ENCODE data around the gene MYH9.

Gene MYH9

DNA sequence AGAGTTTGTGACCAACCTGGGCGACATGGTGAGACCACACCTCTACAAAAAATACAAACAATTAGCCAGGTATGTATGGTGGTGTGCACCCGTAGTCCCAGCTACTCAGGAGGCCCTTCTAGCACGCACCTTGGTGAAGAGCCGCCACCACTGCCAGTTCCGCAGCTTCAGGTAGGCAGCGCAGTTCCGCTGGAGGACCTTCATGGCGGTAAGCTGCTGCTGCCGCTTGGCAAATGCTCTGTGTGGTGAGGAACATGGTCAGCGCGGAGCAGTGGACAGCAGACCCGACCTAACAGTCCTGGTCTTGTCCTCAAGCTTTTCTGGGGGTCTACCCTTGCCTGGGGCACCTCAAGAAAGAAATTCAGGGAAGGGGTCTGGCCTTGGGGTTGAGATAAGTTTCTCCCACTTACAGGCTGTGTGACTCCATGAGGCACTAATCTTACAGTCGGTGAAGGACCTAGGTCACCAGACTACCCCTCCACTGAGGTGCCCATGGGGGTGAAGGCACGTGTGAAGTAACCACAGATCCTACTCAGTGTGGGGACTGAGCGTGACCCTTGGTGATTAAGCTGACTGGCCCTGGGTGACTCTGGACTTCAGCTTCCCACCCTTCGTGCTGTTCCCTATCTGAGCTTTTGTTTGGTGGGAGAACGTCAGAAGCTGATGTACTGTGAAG, 85.2 kb downstream of the MYH9 start:
- Mint-ChIP-seq H3K4me1 (ENCODE audit: low read depth) (peaks cover 9% of the 10 kb centered on the region), H3K4me3 (no peak overlapping the region), H3K27ac (peak overlapping the region; percentile 28), H3K27me3 (no peaks in the 10 kb centered on the region), H3K36me3 (peaks cover 2% of the 10 kb centered on the region), H3K9me3 (ENCODE audit: low read depth) (no peaks in the 10 kb centered on the region)

DNA sequence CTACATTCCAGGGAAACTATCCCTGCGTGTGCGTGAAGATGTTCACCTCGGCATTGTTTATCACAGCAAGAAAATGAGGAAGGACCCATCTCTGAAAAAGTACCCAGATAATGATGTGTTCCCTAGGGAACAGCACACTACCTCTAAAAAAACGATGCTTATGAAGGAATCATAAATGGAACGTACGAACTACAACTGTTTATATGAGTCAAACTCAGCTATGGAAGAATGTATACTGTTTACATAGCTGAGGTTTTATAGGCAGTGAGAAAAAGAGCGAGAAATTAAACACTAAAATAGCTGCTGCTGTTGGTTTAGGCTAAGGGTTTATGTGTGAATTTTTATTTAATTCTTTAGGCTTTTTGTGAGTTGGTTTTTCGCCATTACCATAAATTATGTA, 85.9 kb downstream of the MYH9 start:
- Mint-ChIP-seq H3K4me3 (no peak overlapping the region), H3K4me1 (ENCODE audit: low read depth) (peaks cover 9% of the 10 kb centered on the region), H3K27ac (peak overlapping the region; percentile 68), H3K27me3 (no peaks in the 10 kb centered on the region), H3K36me3 (peaks cover 4% of the 10 kb centered on the region), H3K9me3 (ENCODE audit: low read depth) (no peaks in the 10 kb centered on the region)

DNA sequence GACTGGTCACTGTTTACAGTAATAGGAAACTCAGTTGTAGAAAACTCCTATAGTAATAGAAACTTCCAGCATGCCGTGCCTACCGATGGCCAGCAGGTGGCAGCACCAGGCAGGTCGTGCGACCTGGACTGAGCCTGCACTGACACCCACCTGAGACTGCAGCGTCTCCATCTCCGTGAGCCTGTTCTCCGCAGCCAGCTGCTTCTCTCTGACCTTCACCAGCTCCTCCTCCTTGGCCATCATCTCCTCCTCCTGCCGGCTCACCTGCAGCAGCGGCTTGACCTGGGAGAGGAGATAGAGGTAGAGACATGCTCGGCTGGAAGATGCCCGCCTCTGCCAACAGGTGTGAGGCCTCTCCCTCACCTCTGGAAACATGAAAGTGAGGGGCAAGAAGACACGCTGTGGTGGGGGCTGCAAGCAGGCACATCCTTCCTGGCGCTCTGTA, 86.4 kb downstream of the MYH9 start:
- H3K27me3 Mint-ChIP-seq = no peaks in the 10 kb centered on the region
- no peak overlapping the region for H3K4me3 Mint-ChIP-seq
- peaks cover 9% of the 10 kb centered on the region for H3K4me1 Mint-ChIP-seq (ENCODE audit: low read depth)
- H3K9me3 Mint-ChIP-seq (ENCODE audit: low read depth) = no peaks in the 10 kb centered on the region
- peaks cover 4% of the 10 kb centered on the region for H3K36me3 Mint-ChIP-seq
- H3K27ac Mint-ChIP-seq = peak overlapping the region; percentile 68

GRCh38 chr22:36300396-36301212, 87.2 kb downstream of the MYH9 start:
- H3K4me1 Mint-ChIP-seq (ENCODE audit: low read depth) = peaks cover 9% of the 10 kb centered on the region
- H3K27me3 Mint-ChIP-seq = no peaks in the 10 kb centered on the region
- no peaks in the 10 kb centered on the region for H3K9me3 Mint-ChIP-seq (ENCODE audit: low read depth)
- no peak overlapping the region for H3K4me3 Mint-ChIP-seq
- peaks cover 4% of the 10 kb centered on the region for H3K36me3 Mint-ChIP-seq
- peak overlapping the region; percentile 46 for H3K27ac Mint-ChIP-seq

DNA sequence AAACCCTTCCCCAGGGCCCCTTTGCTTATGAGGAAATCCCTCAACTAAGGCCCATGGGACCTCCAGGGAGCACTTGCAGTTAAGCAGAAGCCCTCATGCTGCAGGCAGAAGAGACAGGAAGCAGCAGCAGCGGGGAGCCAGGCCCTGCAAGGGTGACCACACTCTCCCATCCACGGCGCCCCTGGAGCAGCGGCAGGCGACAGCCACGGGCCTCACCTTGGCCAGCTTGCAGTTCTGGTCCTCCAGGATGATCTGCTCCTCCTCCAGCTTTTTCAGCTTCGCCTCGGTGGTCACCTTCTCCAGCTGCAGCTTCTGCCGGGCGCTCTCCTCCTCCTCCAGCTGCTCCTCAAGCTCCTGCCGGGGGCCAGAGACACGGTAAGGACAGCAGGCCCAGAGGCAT, 87.9 kb downstream of the MYH9 start:
- Mint-ChIP-seq H3K4me3 (no peak overlapping the region), H3K27ac (no peak overlapping the region), H3K27me3 (no peaks in the 10 kb centered on the region), H3K9me3 (ENCODE audit: low read depth) (no peaks in the 10 kb centered on the region), H3K4me1 (ENCODE audit: low read depth) (peaks cover 11% of the 10 kb centered on the region), H3K36me3 (peaks cover 4% of the 10 kb centered on the region)

DNA sequence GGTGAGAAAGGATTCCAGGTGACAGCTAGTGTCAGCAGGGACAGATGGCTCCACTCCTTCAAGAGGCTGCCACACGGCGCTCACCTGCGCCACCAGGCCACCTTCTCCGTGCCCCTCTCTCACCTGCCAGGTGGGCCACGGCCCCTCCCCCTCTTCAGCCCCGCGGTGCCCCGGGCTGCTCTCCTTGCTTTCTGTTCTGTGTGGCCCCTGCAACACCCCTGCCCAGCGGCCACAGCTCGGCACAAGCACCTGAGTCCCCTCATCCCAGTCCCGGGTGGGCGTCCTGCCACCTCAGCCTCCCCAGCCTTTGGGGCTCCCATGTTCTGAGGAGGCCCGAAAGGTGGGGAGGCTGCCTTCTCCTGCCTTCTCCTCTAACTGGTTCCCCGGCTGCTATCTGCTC, 88.5 kb downstream of the MYH9 start:
- Mint-ChIP-seq H3K27ac (peak overlapping the region; percentile 41), H3K36me3 (peaks cover 6% of the 10 kb centered on the region), H3K9me3 (ENCODE audit: low read depth) (no peaks in the 10 kb centered on the region), H3K4me3 (no peak overlapping the region), H3K27me3 (no peaks in the 10 kb centered on the region), H3K4me1 (ENCODE audit: low read depth) (peaks cover 15% of the 10 kb centered on the region)

DNA sequence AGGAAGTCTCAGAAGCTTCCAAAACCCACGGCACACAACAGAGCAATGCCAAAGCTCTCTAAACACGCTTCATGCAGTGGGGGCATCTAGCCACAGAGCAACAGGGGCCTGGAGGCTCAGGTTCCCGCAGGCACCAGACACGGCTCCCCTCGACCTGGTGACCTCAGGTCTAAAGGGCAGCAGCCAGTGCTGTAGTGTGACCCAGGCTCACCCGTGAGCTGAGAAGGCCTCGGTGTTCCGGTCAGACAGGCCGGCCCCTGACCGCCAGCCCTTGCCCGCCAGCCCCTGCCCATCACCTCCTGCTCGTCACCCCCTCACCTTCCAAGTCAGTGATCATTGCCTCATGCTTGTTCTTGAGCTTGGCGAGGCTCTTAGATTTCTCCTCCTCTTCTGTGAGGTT, 89.2 kb downstream of the MYH9 start:
- H3K36me3 Mint-ChIP-seq = peaks cover 7% of the 10 kb centered on the region
- H3K4me1 Mint-ChIP-seq (ENCODE audit: low read depth) = peaks cover 16% of the 10 kb centered on the region
- H3K27ac Mint-ChIP-seq = peak overlapping the region; percentile 28
- H3K4me3 Mint-ChIP-seq = no peak overlapping the region
- no peaks in the 10 kb centered on the region for H3K27me3 Mint-ChIP-seq
- no peaks in the 10 kb centered on the region for H3K9me3 Mint-ChIP-seq (ENCODE audit: low read depth)

GRCh38 chr22:36298118-36298517, 89.6 kb downstream of the MYH9 start:
- no peaks in the 10 kb centered on the region for H3K27me3 Mint-ChIP-seq
- H3K9me3 Mint-ChIP-seq (ENCODE audit: low read depth) = no peaks in the 10 kb centered on the region
- H3K27ac Mint-ChIP-seq = no peak overlapping the region
- H3K36me3 Mint-ChIP-seq = peaks cover 7% of the 10 kb centered on the region
- H3K4me3 Mint-ChIP-seq = no peak overlapping the region
- H3K4me1 Mint-ChIP-seq (ENCODE audit: low read depth) = peaks cover 18% of the 10 kb centered on the region

GRCh38 chr22:36297568-36297967, 90.2 kb downstream of the MYH9 start:
- peaks cover 7% of the 10 kb centered on the region for H3K36me3 Mint-ChIP-seq
- no peak overlapping the region for H3K4me3 Mint-ChIP-seq
- H3K4me1 Mint-ChIP-seq (ENCODE audit: low read depth) = peaks cover 22% of the 10 kb centered on the region

DNA sequence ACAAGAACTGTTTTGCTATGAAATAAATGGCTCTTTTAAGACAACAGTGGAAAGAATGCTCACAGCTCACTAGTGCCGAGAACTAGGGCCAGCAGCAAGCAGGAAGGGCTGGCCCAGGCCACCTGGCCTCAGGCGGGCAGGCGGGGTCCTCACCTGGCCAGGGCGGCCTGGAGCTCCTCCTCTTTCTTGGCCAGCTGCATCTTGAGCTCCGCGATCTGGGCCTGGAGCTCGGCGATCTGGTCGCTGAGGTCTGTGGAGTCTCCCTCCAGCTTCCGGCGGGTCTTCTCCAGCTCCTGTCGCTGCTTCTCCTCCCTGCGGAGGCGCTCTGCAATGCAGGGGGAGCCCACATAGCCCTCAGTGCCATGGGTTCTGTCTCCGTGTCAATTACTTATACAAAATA, 91.1 kb downstream of the MYH9 start:
- Mint-ChIP-seq H3K27ac (peak overlapping the region; percentile 71), H3K27me3 (no peaks in the 10 kb centered on the region), H3K4me3 (no peak overlapping the region), H3K9me3 (ENCODE audit: low read depth) (no peaks in the 10 kb centered on the region), H3K36me3 (peaks cover 12% of the 10 kb centered on the region), H3K4me1 (ENCODE audit: low read depth) (peaks cover 27% of the 10 kb centered on the region)

More at GRCh38 chr22:36297568-36297967, 90.2 kb downstream of the MYH9 start:
- peak overlapping the region; percentile 71 for H3K27ac Mint-ChIP-seq
- H3K9me3 Mint-ChIP-seq (ENCODE audit: low read depth) = no peaks in the 10 kb centered on the region
- no peaks in the 10 kb centered on the region for H3K27me3 Mint-ChIP-seq

GRCh38 chr22:36295247-36295646, 92.5 kb downstream of the MYH9 start:
- Mint-ChIP-seq H3K9me3 (ENCODE audit: low read depth) (no peaks in the 10 kb centered on the region), H3K27ac (no peak overlapping the region), H3K4me3 (no peak overlapping the region), H3K27me3 (no peaks in the 10 kb centered on the region), H3K4me1 (ENCODE audit: low read depth) (peaks cover 27% of the 10 kb centered on the region), H3K36me3 (peaks cover 11% of the 10 kb centered on the region)

DNA sequence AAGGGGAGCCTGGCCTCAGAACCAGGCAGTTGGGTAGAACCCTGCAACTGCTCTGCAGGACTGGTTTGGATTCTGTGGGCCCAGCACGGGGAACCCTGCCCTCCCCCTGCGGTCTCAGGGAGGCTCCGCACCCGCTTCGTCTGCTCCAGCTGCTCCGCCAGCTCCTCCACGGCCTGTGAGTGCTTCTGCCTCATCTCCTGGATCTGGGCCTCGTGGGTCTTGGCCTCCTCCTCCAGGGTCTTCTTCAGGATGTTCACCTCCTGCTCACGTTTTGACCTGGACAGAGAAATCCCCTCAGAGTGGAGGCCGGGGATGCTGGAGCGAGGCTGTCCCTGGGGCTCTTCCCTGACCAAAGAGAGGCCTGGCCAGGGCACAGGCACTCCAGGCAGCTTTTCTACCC, 93.0 kb downstream of the MYH9 start:
- no peaks in the 10 kb centered on the region for H3K9me3 Mint-ChIP-seq (ENCODE audit: low read depth)
- no peak overlapping the region for H3K4me3 Mint-ChIP-seq
- H3K4me1 Mint-ChIP-seq (ENCODE audit: low read depth) = peaks cover 30% of the 10 kb centered on the region
- peaks cover 13% of the 10 kb centered on the region for H3K36me3 Mint-ChIP-seq
- H3K27me3 Mint-ChIP-seq = no peaks in the 10 kb centered on the region
- no peak overlapping the region for H3K27ac Mint-ChIP-seq

DNA sequence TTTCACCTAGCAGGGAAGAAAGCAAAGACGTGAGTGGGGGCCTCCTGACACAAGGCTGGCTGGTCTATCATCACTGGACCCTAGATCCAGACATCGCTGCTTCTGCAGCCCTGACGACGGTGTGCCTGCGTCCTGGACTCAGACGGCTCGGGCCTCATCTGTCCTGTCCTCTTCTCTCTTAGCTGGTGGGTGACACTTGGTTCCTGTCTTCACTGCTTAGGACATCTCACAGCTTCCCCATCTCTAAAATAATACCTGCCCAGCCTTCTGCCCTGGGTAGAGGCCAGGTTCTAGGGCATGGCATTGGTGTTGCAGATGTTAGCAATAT, 93.5 kb downstream of the MYH9 start:
- H3K36me3 Mint-ChIP-seq = peaks cover 15% of the 10 kb centered on the region
- H3K4me1 Mint-ChIP-seq (ENCODE audit: low read depth) = peaks cover 35% of the 10 kb centered on the region
- no peak overlapping the region for H3K27ac Mint-ChIP-seq
- no peaks in the 10 kb centered on the region for H3K9me3 Mint-ChIP-seq (ENCODE audit: low read depth)
- H3K27me3 Mint-ChIP-seq = no peaks in the 10 kb centered on the region
- H3K4me3 Mint-ChIP-seq = no peak overlapping the region

DNA sequence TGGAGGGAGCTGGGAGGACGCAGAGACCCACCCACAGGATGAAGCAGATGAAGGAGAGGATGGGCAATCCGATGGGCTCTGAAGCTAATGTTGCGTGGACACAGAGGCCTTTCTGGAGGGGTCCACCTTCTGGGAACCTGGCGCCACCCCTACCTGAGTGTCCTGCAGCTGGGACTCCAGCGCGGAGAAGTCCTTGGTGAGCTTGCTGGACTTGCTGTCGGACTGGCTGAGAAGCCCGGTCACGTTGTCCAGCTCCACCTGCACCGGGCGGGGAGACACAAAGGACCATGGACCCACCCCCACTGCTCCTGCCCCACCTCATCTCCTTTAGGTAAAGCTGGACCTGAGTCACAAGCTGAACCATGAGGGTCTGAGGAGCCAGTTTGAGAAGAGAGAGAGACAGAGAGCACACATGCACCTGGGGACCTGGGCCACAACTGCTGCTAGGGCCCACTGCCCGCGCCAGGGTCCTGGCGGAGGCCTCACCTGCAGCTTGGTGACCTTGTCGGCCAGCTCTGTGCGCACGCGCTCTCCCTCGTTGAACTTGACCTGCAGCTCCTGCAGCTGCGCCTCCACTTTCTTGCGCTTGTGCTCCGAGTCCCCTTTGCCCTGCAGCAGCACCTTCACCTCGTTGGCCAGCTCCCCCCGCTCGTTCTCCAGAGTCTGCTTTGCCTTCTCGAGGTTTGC, 94.0 kb downstream of the MYH9 start:
- Mint-ChIP-seq H3K9me3 (ENCODE audit: low read depth) (no peaks in the 10 kb centered on the region), H3K4me1 (ENCODE audit: low read depth) (peaks cover 40% of the 10 kb centered on the region), H3K4me3 (no peak overlapping the region), H3K27me3 (no peaks in the 10 kb centered on the region), H3K36me3 (peaks cover 15% of the 10 kb centered on the region), H3K27ac (no peak overlapping the region)

GRCh38 chr22:36292823-36293530, 94.8 kb downstream of the MYH9 start:
- H3K4me1 Mint-ChIP-seq (ENCODE audit: low read depth) = peaks cover 47% of the 10 kb centered on the region
- H3K27me3 Mint-ChIP-seq = no peaks in the 10 kb centered on the region
- H3K4me3 Mint-ChIP-seq = no peak overlapping the region

More at GRCh38 chr22:36292823-36293530, 94.8 kb downstream of the MYH9 start:
- H3K36me3 Mint-ChIP-seq = peaks cover 15% of the 10 kb centered on the region
- H3K27ac Mint-ChIP-seq = peak overlapping the region; percentile 10
- H3K9me3 Mint-ChIP-seq (ENCODE audit: low read depth) = no peaks in the 10 kb centered on the region

Data from activated naive CD8-positive, alpha-beta T cell (primary cell).